ENCODE measurements around the gene BACH2.

DNA sequence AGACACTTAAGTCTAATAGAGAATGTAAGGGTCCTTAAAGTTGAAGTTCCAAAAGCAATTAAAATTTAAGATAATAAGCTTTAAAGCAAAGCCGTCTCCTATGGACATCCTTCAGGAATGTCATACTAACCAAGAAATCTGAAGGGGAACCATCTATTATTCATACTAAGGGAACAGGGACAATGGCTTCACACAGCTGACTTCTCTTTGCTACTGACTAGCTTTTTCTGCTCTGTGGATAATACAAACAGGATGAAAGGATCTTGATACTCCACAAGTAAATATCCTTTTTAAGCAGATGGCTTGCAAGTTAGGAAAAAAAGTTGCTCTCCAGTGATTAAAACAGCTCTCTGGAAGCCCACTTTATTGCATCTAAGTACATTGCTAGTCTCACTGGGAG lies 178.6 kb downstream of the BACH2 start:
- TF ChIP-seq, protein P1, sequence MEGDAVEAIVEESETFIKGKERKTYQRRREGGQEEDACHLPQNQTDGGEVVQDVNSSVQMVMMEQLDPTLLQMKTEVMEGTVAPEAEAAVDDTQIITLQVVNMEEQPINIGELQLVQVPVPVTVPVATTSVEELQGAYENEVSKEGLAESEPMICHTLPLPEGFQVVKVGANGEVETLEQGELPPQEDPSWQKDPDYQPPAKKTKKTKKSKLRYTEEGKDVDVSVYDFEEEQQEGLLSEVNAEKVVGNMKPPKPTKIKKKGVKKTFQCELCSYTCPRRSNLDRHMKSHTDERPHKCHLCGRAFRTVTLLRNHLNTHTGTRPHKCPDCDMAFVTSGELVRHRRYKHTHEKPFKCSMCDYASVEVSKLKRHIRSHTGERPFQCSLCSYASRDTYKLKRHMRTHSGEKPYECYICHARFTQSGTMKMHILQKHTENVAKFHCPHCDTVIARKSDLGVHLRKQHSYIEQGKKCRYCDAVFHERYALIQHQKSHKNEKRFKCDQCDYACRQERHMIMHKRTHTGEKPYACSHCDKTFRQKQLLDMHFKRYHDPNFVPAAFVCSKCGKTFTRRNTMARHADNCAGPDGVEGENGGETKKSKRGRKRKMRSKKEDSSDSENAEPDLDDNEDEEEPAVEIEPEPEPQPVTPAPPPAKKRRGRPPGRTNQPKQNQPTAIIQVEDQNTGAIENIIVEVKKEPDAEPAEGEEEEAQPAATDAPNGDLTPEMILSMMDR (IDR thresholded peaks at IDR 0.05; ENCODE audit: insufficient read depth, low read length, poor library complexity, severe bottlenecking): no peak
- TF ChIP-seq EZH2phosphoT487 (conservative IDR thresholded peaks at IDR 0.05; ENCODE audit: low read length): no peak
